T-helper 1 cell treated with Interleukin-12 subunit alpha and Interleukin-12 subunit beta and Interleukin-4 antibody, amounts not matched to agents 30 μg/mL and 1 μg/mL, for 36 hours (primary cell): ENCODE results near the gene MRPL12.
"Not testable (repeated sequence)": the region's sequence is repeated elsewhere in the genome, so short reads cannot be mapped to it uniquely, and the experiment has no call there.

Experiments used
- H3K27ac Mint-ChIP-seq: one replicate; pipeline ENCODE4 v1.8.0; 2021; ENCODE audit warnings: mild to moderate bottlenecking, mixed read lengths
- H3K27me3 Mint-ChIP-seq: one replicate; pipeline ENCODE4 v1.8.0; 2021; ENCODE audit warnings: low read depth, mixed read lengths
- H3K36me3 Mint-ChIP-seq: one replicate; pipeline ENCODE4 v1.8.0; 2021; ENCODE audit warnings: low read depth, mixed read lengths
- H3K4me1 Mint-ChIP-seq: one replicate; pipeline ENCODE4 v1.8.0; 2021; ENCODE audit warnings: low read depth, mixed read lengths
- H3K4me3 Mint-ChIP-seq: one replicate; pipeline ENCODE4 v1.8.0; 2021; ENCODE audit warnings: mild to moderate bottlenecking, moderate library complexity, mixed read lengths
- H3K9me3 Mint-ChIP-seq: one replicate; pipeline ENCODE4 v1.8.0; 2021; ENCODE audit warnings: mixed read lengths

Gene MRPL12

DNA sequence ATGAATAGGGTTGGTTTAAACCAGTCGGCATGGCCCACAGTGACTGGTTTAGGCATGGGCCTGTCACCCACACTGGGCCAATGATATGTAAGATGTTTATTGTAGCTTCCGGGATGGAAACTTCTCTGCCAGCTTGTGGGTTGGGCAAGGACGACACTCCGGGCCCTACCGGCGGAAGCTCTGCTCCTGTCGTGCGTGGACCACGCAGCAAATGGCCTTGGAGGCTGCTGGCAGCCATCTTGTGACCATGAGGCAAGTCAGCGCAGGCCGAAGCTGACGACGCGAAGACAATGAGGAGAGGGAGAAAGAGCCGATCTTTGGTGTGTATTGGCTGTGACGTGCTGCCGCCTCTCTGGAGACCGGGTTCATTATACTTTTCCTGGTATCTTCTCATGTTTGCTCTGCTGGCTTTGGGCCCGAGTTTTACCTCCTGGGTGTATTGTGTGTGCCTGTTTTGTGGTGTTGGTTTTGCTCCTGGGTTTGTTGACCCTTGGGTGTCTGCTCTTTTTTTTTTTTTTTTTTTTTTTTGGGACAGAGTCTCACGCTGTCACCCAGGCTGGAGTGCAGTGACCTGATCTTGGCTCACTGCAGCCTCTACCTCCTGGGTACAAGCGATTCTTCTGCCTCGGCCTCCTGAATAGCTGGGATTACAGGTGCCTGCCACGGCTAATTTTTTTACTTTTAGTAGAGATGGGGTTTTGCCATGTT lies 24.3 kb downstream of the MRPL12 start:
- Mint-ChIP-seq H3K9me3 (no peaks in the 10 kb centered on the region), H3K4me3 (no peak overlapping the region), H3K4me1 (peaks cover 6% of the 10 kb centered on the region), H3K27me3 (peaks cover 15% of the 10 kb centered on the region), H3K36me3 (no peaks in the 10 kb centered on the region), H3K27ac (no peak overlapping the region)

- Mint-ChIP-seq H3K27ac (peak overlapping the region; percentile 15), H3K36me3 (no peaks in the 10 kb centered on the region), H3K4me3 (no peak overlapping the region), H3K27me3 (peaks cover 14% of the 10 kb centered on the region), H3K4me1 (peaks cover 10% of the 10 kb centered on the region), H3K9me3 (no peaks in the 10 kb centered on the region)
Measured at GRCh38 chr17:81733507-81734404, 30.6 kb downstream of the MRPL12 start.

GRCh38 chr17:81734405-81735263 lies 31.5 kb downstream of the MRPL12 start:
- peaks cover 10% of the 10 kb centered on the region for H3K4me1 Mint-ChIP-seq
- no peak overlapping the region for H3K27ac Mint-ChIP-seq
- H3K9me3 Mint-ChIP-seq: no peaks in the 10 kb centered on the region
- H3K36me3 Mint-ChIP-seq: no peaks in the 10 kb centered on the region
- peaks cover 18% of the 10 kb centered on the region for H3K27me3 Mint-ChIP-seq
- H3K4me3 Mint-ChIP-seq: no peak overlapping the region

- peaks cover 10% of the 10 kb centered on the region for H3K4me1 Mint-ChIP-seq
- peak overlapping the region; percentile 58 for H3K4me3 Mint-ChIP-seq
- no peaks in the 10 kb centered on the region for H3K9me3 Mint-ChIP-seq
- H3K27me3 Mint-ChIP-seq: peaks cover 18% of the 10 kb centered on the region
- H3K27ac Mint-ChIP-seq: peak overlapping the region; percentile 52
- H3K36me3 Mint-ChIP-seq: no peaks in the 10 kb centered on the region
Measured at GRCh38 chr17:81735264-81736102, 32.3 kb downstream of the MRPL12 start.

DNA sequence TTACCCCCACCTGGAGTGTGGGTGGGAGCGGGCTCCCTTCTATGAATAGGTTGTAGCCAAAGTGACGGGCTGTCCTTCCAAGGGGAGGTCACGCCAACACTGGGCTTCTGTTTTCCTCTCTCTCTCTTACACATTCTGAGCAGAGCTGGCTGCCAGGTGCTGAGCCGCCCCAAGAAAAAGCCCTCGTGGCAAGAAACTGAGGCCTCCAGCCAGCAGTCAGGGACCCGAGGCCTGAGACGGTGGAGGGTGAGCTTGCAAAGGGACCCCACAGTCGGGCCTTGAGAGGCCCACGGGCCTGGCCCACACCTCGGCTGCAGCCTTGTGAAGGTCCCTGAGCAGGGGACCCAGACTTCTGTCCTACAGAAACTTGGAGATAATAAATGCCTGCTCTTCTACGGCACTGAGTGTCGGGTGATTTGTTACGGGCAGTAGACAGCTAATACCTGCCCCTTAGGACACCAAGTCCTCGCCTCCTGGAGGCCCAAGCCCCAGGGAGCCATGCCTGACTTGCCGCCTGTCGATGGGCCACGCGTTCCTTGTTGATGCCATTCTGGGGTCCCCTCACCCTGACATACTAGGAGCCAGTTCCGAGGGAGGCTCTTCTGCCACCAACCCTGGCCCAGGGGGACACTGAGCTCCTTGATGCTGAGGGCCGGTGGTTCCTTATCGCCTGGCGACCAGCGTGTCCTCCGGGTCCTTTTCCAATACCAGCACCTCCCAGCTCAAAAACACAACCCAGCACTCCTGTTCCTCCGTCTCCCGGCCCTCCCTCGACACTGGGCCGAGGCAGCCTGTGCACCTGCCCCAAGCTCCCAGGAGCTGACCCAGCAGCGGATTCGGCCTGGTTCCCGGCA lies 35.0 kb downstream of the MRPL12 start:
- H3K27me3 Mint-ChIP-seq: peaks cover 16% of the 10 kb centered on the region
- H3K4me3 Mint-ChIP-seq: no peak overlapping the region
- H3K9me3 Mint-ChIP-seq: no peaks in the 10 kb centered on the region
- H3K4me1 Mint-ChIP-seq: peaks cover 9% of the 10 kb centered on the region
- no peak overlapping the region for H3K27ac Mint-ChIP-seq
- H3K36me3 Mint-ChIP-seq: peaks cover 1% of the 10 kb centered on the region

DNA sequence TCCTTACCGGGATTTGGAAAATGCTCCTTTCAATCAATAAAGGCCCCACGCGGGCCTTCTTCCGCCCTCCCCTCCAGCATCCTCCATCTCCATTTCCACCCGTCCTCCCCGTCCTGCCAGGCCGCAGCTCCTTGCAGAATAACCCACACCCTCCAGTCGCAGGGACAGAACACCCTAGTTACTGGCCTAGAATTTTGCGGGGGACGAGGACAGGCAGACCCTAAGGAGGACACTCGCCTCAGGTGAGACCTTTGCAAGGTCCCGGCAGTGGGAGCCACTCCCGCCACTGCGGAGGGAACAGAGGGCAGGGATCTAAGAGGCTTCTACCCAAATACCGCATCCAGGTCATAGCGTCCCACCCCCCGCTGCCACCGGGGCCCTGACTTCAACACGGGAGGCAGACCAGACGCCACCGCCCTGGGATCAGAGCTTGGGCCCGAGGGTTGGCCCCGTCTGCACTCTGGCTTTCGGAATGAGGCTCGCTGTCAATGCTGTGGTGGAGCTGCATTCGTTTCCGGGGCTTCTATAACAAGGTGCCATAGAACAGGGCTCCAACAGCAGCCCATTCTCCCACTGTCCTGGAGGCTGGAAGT lies 35.7 kb downstream of the MRPL12 start:
- no peak overlapping the region for H3K27ac Mint-ChIP-seq
- no peak overlapping the region for H3K4me3 Mint-ChIP-seq
- H3K36me3 Mint-ChIP-seq: peaks cover 1% of the 10 kb centered on the region
- H3K27me3 Mint-ChIP-seq: peaks cover 16% of the 10 kb centered on the region
- H3K4me1 Mint-ChIP-seq: peaks cover 6% of the 10 kb centered on the region
- H3K9me3 Mint-ChIP-seq: no peaks in the 10 kb centered on the region

GRCh38 chr17:81739593-81739992 lies 36.4 kb downstream of the MRPL12 start:
- peaks cover 16% of the 10 kb centered on the region for H3K27me3 Mint-ChIP-seq
- H3K9me3 Mint-ChIP-seq, H3K4me1 Mint-ChIP-seq, H3K27ac Mint-ChIP-seq, H3K36me3 Mint-ChIP-seq, H3K4me3 Mint-ChIP-seq: not testable (repeated sequence)

GRCh38 chr17:81740395-81740961 lies 37.3 kb downstream of the MRPL12 start:
- H3K4me3 Mint-ChIP-seq: no peak overlapping the region
- peaks cover 1% of the 10 kb centered on the region for H3K36me3 Mint-ChIP-seq
- H3K9me3 Mint-ChIP-seq: no peaks in the 10 kb centered on the region
- H3K27ac Mint-ChIP-seq: no peak overlapping the region
- H3K27me3 Mint-ChIP-seq: peaks cover 16% of the 10 kb centered on the region
- peaks cover 5% of the 10 kb centered on the region for H3K4me1 Mint-ChIP-seq

DNA sequence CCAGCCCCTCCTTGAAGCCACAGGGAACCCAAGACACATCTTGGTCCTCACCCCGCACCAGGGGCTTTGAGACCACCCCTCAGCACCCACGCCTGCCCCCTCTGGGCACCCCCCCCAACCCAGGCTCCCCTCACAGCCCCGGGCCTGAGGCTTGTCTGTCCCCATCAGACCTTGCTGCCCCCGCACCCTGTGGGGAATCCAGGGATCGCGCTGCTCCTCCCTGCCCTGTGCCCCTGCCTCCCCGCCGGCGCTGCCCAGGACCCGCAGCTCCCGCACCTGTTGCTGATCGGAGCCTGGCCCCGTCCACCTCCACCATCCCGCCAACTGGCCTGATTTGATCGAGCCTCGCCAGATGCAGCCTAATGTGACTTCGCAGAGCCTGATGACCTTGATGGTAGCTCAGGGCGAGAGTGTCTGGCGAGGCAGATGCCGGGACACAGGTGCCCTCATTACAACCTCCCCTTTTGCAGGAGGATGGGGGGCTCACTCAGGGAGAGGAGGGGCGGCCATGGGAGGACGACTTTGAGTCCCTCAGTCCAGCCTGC lies 38.0 kb downstream of the MRPL12 start:
- H3K9me3 Mint-ChIP-seq: no peaks in the 10 kb centered on the region
- H3K27ac Mint-ChIP-seq: no peak overlapping the region
- H3K4me3 Mint-ChIP-seq: no peak overlapping the region
- H3K36me3 Mint-ChIP-seq: peaks cover 1% of the 10 kb centered on the region
- H3K4me1 Mint-ChIP-seq: no peaks in the 10 kb centered on the region
- H3K27me3 Mint-ChIP-seq: peaks cover 11% of the 10 kb centered on the region

DNA sequence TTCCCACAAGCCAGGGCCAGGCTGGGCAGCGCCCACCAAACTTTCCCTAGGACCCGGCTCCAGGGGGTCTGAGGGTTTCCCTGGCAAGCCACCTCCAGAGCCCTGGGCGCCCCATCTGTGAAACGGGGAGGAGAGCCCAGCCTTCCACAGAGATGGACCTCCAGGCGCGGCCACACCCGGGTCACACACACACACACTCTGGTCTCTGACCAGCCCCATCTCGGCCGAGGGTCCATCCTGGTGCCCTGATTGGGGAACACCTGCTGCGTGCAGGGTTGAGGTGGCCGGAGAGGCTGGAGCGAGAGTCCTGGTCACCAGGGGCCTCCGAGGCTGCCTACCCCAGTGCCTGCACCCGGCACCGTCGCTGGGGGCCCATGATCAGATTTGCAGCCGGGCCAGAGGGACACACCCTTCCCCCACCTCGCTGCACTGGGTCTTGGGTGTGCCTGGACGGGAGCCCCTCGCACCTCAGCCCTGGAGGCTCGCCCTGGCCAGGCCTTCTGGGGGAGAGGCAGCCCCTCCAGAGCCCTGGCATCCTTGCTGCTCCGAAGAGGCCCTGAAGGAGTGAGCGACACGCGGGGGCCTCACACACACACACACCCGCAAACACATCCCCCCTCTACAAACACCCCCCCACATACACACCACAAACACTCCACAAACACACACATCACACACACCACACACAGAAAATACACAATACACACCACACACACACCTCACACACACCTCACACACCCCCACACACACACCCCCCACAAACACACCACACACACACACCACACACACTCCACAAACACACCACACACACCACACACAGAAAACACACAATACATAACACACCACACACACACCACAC lies 38.7 kb downstream of the MRPL12 start:
- H3K27me3 Mint-ChIP-seq: peaks cover 11% of the 10 kb centered on the region
- H3K4me1 Mint-ChIP-seq: no peaks in the 10 kb centered on the region
- peaks cover 1% of the 10 kb centered on the region for H3K36me3 Mint-ChIP-seq
- H3K4me3 Mint-ChIP-seq: no peak overlapping the region
- H3K9me3 Mint-ChIP-seq: no peaks in the 10 kb centered on the region
- H3K27ac Mint-ChIP-seq: no peak overlapping the region
